GM12878 (cell line): ENCODE measurements around the gene CTNNA2. TPM values are rescaled to one million over a fixed set of nuclear protein-coding genes. Genes with fewer than 3 reads are reported as not detected.

Experiments
- ATAC-seq: fragments of 200-7000 bp; cut with Tn5 transposase; 3 replicates; pipeline ENCODE4 v1.9.1; 2020; ENCODE audit warnings: mild to moderate bottlenecking, moderate library complexity
- BruUV-seq: library from RNA; stranded (reverse); fragments of 400-500 nt; replicated peaks from 2 replicates; lab custom pipeline; 2021; lab: Mats Ljungman, UMichigan
- CTCF ChIA-PET: fragments of 300-600 bp; sonication (Branson Sonifier 250); formaldehyde crosslinking; extraction: SDS; loops from one replicate; lab custom pipeline; 2021; ENCODE audit warnings: inconsistent platforms; lab: Yijun Ruan, JAX
- POLR2A ChIA-PET: fragments of 350-600 bp; formaldehyde crosslinking; extraction: SDS; loops from one replicate; lab custom pipeline; 2021; ENCODE audit warnings: inconsistent platforms; lab: Charles Lee
- RAD21 ChIA-PET: fragments of 300-600 bp; sonication (Branson Sonifier 250); formaldehyde crosslinking; loops from one replicate; lab custom pipeline; 2023; ENCODE audit warnings: antibody characterized with exemption; ENCODE audit not compliant: unreplicated experiment; lab: Charles Lee
- SMC1A ChIA-PET: fragments of 300-600 bp; sonication (Branson Sonifier 250); formaldehyde crosslinking; loops from one replicate; lab custom pipeline; 2023; ENCODE audit not compliant: unreplicated experiment, uncharacterized antibody; lab: Charles Lee
- DNase-seq: peaks from one replicate; pipeline ENCODE4 v3.0.0-alpha.2; 2011; ENCODE audit warnings: low read depth, low spot score
- FAIRE-seq: peaks from 3 replicates; lab custom pipeline; 2011; peaks lifted over from hg19 to GRCh38; lab: Jason Lieb, UNC
- H2AFZ ChIP-seq: 2 replicates; pipeline ENCODE4 v1.6.0; 2011; ENCODE audit warnings: low read depth, low read length, control low read depth; ENCODE audit not compliant: control insufficient read depth
- H3K27ac ChIP-seq: 2 replicates; pipeline ENCODE4 v1.5.1; 2011; ENCODE audit warnings: control low read depth; ENCODE audit not compliant: control insufficient read depth, insufficient read depth
- H3K27me3 ChIP-seq, 2 experiments: replicated peaks in 1 of 2; 2 replicates each; pipeline versions ENCODE4 v1.6.0 to v1.6.1; 2011; ENCODE audit warnings: low read length in 1 of 2; ENCODE audit not compliant: control insufficient read depth in 2 of 2, insufficient read depth in 2 of 2
- H3K36me3 ChIP-seq, 2 experiments: 2 replicates each; pipeline ENCODE4 v1.5.1; 2011; ENCODE audit warnings: low read length in 1 of 2; ENCODE audit not compliant: control insufficient read depth in 2 of 2, insufficient read depth in 2 of 2
- H3K4me1 ChIP-seq: 2 replicates; pipeline ENCODE4 v1.6.1; 2011; ENCODE audit warnings: mild to moderate bottlenecking, low read length, moderate library complexity, mixed read lengths; ENCODE audit not compliant: control insufficient read depth, insufficient read depth
- H3K4me2 ChIP-seq: 2 replicates; pipeline ENCODE4 v1.6.0; 2011; ENCODE audit warnings: control low read depth; ENCODE audit not compliant: control insufficient read depth, insufficient read depth
- H3K4me3 ChIP-seq: fragments of 200-600 bp; sonication (generic); 2 replicates; pipeline ENCODE4 v1.5.1; 2016
- H3K79me2 ChIP-seq: 2 replicates; pipeline ENCODE4 v1.6.0; 2011; ENCODE audit warnings: low read length; ENCODE audit not compliant: control insufficient read depth, insufficient read depth
- H3K9ac ChIP-seq: 2 replicates; pipeline ENCODE4 v1.8.0; 2011; ENCODE audit warnings: low read length, control low read depth, mixed read lengths; ENCODE audit not compliant: control insufficient read depth, insufficient read depth
- H3K9me3 ChIP-seq: replicated peaks from 3 replicates; pipeline ENCODE4 v1.5.1; 2011; ENCODE audit warnings: mild to moderate bottlenecking, low read length; ENCODE audit not compliant: control insufficient read depth, insufficient read depth
- H4K20me1 ChIP-seq: 2 replicates; pipeline ENCODE4 v1.6.0; 2011; ENCODE audit not compliant: control insufficient read depth, insufficient read depth
- ATF2 ChIP-seq: IDR thresholded peaks from 2 replicates; pipeline ENCODE4 v1.6.1; 2012; ENCODE audit warnings: low read length, inconsistent platforms
- PBX3 ChIP-seq: IDR thresholded peaks from 2 replicates; pipeline ENCODE4 v1.6.1; 2011; ENCODE audit warnings: mild to moderate bottlenecking, low read depth, low read length, moderate library complexity; ENCODE audit not compliant: insufficient replicate concordance
- SREBF2 ChIP-seq: IDR thresholded peaks from 2 replicates; pipeline ENCODE4 v1.6.1; 2012; ENCODE audit warnings: mild to moderate bottlenecking, low read length
- ZBTB33 ChIP-seq: fragments of 450-650 bp; IDR thresholded peaks from 2 replicates; pipeline ENCODE4 v1.6.1; 2017; ENCODE audit warnings: mild to moderate bottlenecking
- ZNF207 ChIP-seq: fragments of 450-650 bp; IDR thresholded peaks from 2 replicates; pipeline ENCODE4 v1.6.1; 2014; ENCODE audit warnings: antibody characterized with exemption, mild to moderate bottlenecking, borderline replicate concordance
- ZNF687 ChIP-seq: fragments of 450-650 bp; IDR thresholded peaks from 2 replicates; pipeline ENCODE4 v1.6.1; 2017; ENCODE audit warnings: mild to moderate bottlenecking, moderate library complexity
- WGBS: methylation state at CpG from one replicate; pipeline ENCODE4 v1.1.6; 2016; ENCODE audit warnings: low lambda C conversion rate; ENCODE audit not compliant: insufficient replicate concordance, insufficient coverage; ENCODE audit errors: missing lambda C conversion rate; 5-methylcytosine and 5-hydroxymethylcytosine counted together
- in situ Hi-C: fragments of 300-500 bp; cut with MboI; formaldehyde crosslinking; loops from 9 replicates; pipeline ENCODE4 v1.14.3; 2018; ENCODE audit warnings: mixed read lengths
- intact Hi-C: fragments of 100-400 bp; cut with micrococcal nuclease; formaldehyde crosslinking; loops from one replicate; pipeline ENCODE4 v1.14.2; 2022; ENCODE audit not compliant: unreplicated experiment
- polyA plus RNA-seq, 11 experiments: library from polyadenylated mRNA; depleted of rRNA in 4 of 11; unstranded in 6 of 11; stranded (reverse) in 5 of 11; fragments of >200 nt; fragmentation: Nextera tagmentation in 4 of 11; fragmentation: Illumina TruSeq in 1 of 11; extraction: Ambion mirVana in 4 of 11; extraction: Trizol in 1 of 11; gene quantifications; 1 replicate in 1 of 11; 2 replicates in 10 of 11; pipeline versions ENCODE4 v1.2.1 to v1.2.3, GENCODE V29; 2011 to 2016; ENCODE audit warnings: inconsistent platforms in 2 of 11, missing spikeins in 2 of 11, low read depth in 1 of 11
- total RNA-seq, 4 experiments: library from RNA; depleted of rRNA in 3 of 4; stranded (reverse); fragments of >200 nt in 3 of 4; fragmentation: Illumina TruSeq in 1 of 4; extraction: Trizol in 1 of 4; gene quantifications; 2 replicates each; pipeline versions ENCODE4 v1.2.1 to v1.2.3, GENCODE V29; 2013 to 2021

Gene CTNNA2
- total and polyA plus RNA-seq, 10 of the 15 experiments (the other 5 are each of a cell fraction or from before 2014, with no cell fraction given), result 2.4 to 36.2 (median 6.6) TPM

- no peak overlapping the region for H2AFZ ChIP-seq
- in situ Hi-C loops, result loop anchor here (25.0 kb wide), 1 partner anchor 835 kb away; the partner anchor contains the start of gene REG3G
- no TSS peak for BruUV-seq
These were observed 359.8 kb downstream of the CTNNA2 start for GRCh38 chr2:79872656-79873055.

More at GRCh38 chr2:79872656-79873055, 359.8 kb downstream of the CTNNA2 start:
- Histone ChIP-seq H3K4me2 (no peak overlapping the region), H4K20me1 (no peaks in the 10 kb centered on the region), H3K9ac (no peak overlapping the region), H3K4me3 (no peak overlapping the region), H3K27me3 (no peaks in the 10 kb centered on the region), H3K27ac (no peak overlapping the region), H3K79me2 (no peaks in the 10 kb centered on the region), H3K9me3 (no peaks in the 10 kb centered on the region), H3K4me1 (no peaks in the 10 kb centered on the region), H3K36me3 (no peaks in the 10 kb centered on the region)
- no peak for ATAC-seq
- FAIRE-seq, result no peak
- intact Hi-C loops, result no loop called here
- ChIA-PET RAD21 (no interaction called here), POLR2A (no interaction called here), SMC1A (no interaction called here), CTCF (no interaction called here)
- WGBS, result 5% methylated on average over 2 of the region's 2 CpGs
- DNase-seq, result no peak
- TF ChIP-seq PBX3 (no peak), ATF2 (no peak), ZBTB33 (no peak), ZNF207 (no peak), ZNF687 (no peak), SREBF2 (no peak)
